H1 (cell line): ENCODE measurements around the gene NEURL1. TPM values are rescaled to one million over a fixed set of nuclear protein-coding genes. Genes with fewer than 3 reads are reported as not detected.

Experiments used
- CTCF ChIA-PET: fragments of 300-600 bp; sonication (Branson Sonifier 250); formaldehyde crosslinking; loops from one replicate; lab custom pipeline; 2021; ENCODE audit not compliant: partially characterized antibody; lab: Charles Lee
- POLR2A ChIA-PET: fragments of 300-600 bp; sonication (Branson Sonifier 250); formaldehyde crosslinking; loops from one replicate; lab custom pipeline; 2021; ENCODE audit warnings: inconsistent platforms; ENCODE audit not compliant: partially characterized antibody; lab: Charles Lee
- DNase-seq, 2 experiments: peaks; one replicate each; pipeline versions ENCODE4 v3.0.0 to v3.0.0-alpha.2; 2010 to 2022; ENCODE audit warnings: low spot score in 2 of 2, low read depth in 1 of 2, mixed read lengths in 1 of 2
- FAIRE-seq: peaks from 2 replicates; lab custom pipeline; 2011; peaks lifted over from hg19 to GRCh38; lab: Jason Lieb, UNC
- H2AFZ ChIP-seq: 2 replicates; pipeline ENCODE4 v1.8.1; 2012; ENCODE audit warnings: low read length, inconsistent platforms
- H2AK5ac ChIP-seq: 2 replicates; pipeline ENCODE4 v1.6.1; 2013; ENCODE audit warnings: low read depth, low read length
- H2BK120ac ChIP-seq: replicated peaks from 2 replicates; pipeline ENCODE3; 2013; ENCODE audit warnings: low read depth, low read length, inconsistent platforms
- H2BK12ac ChIP-seq: 2 replicates; pipeline ENCODE4 v1.6.1; 2013; ENCODE audit warnings: low read depth, low read length
- H2BK15ac ChIP-seq: 2 replicates; pipeline ENCODE4 v1.6.1; 2013; ENCODE audit warnings: low read length
- H2BK20ac ChIP-seq: 2 replicates; pipeline ENCODE4 v1.6.1; 2013; ENCODE audit warnings: low read length
- H2BK5ac ChIP-seq: 2 replicates; pipeline ENCODE4 v1.6.1; 2013; ENCODE audit warnings: low read depth, low read length
- H3K14ac ChIP-seq: 2 replicates; pipeline ENCODE4 v1.6.1; 2013; ENCODE audit warnings: inconsistent platforms; ENCODE audit not compliant: insufficient read length
- H3K18ac ChIP-seq: 2 replicates; pipeline ENCODE4 v1.6.1; 2013; ENCODE audit warnings: low read length; ENCODE audit errors: extremely low read depth
- H3K23ac ChIP-seq: 2 replicates; pipeline ENCODE4 v1.6.1; 2013; ENCODE audit warnings: inconsistent platforms; ENCODE audit not compliant: insufficient read length
- H3K23me2 ChIP-seq: 2 replicates; pipeline ENCODE4 v1.6.1; 2013; ENCODE audit warnings: low read depth, low read length
- H3K27ac ChIP-seq: 2 replicates; pipeline ENCODE4 v1.6.1; 2011; ENCODE audit warnings: low read depth, low read length, inconsistent platforms
- H3K27me3 ChIP-seq, 4 experiments: replicated peaks in 1 of 4; 1 replicate in 1 of 4; 2 replicates in 3 of 4; pipeline versions ENCODE4 v1.6.1 to v1.8.1; 2011 to 2013; ENCODE audit warnings: low read length in 3 of 4, mild to moderate bottlenecking in 3 of 4, inconsistent platforms in 2 of 4, mixed read lengths in 2 of 4, moderate library complexity in 1 of 4; ENCODE audit not compliant: control insufficient read depth in 3 of 4, insufficient read depth in 3 of 4; ENCODE audit errors: extremely low read depth in 1 of 4
- H3K36me3 ChIP-seq, 4 experiments: 2 replicates each; pipeline versions ENCODE4 v1.6.1 to v1.8.1; 2011 to 2013; ENCODE audit warnings: mild to moderate bottlenecking in 4 of 4, low read length in 3 of 4, moderate library complexity in 2 of 4, control low read depth in 1 of 4, inconsistent platforms in 1 of 4; ENCODE audit not compliant: insufficient read depth in 4 of 4, control insufficient read depth in 2 of 4
- H3K4ac ChIP-seq: replicated peaks from 2 replicates; pipeline ENCODE3; 2013; ENCODE audit warnings: low read length, low read depth, mixed read lengths, inconsistent platforms; ENCODE audit not compliant: insufficient read length
- H3K4me1 ChIP-seq, 4 experiments: replicated peaks in 1 of 4; 1 replicate in 1 of 4; 2 replicates in 3 of 4; pipeline versions ENCODE4 v1.6.1 to v1.8.1; 2011 to 2013; ENCODE audit warnings: low read length in 3 of 4, inconsistent platforms in 2 of 4, mixed read lengths in 1 of 4; ENCODE audit not compliant: insufficient read depth in 4 of 4, control insufficient read depth in 3 of 4
- H3K4me2 ChIP-seq, 2 experiments: 2 replicates each; pipeline versions ENCODE4 v1.6.1 to v1.8.1; 2011 to 2013; ENCODE audit warnings: low read depth in 2 of 2, low read length in 2 of 2, control low read depth in 1 of 2, inconsistent platforms in 1 of 2, mild to moderate bottlenecking in 1 of 2; ENCODE audit not compliant: insufficient read depth in 1 of 2
- H3K4me3 ChIP-seq, 4 experiments: fragments of 200-600, 300-600 bp in 1 of 4; sonication (generic), shearing (Covaris generic), sonication (Bioruptor Twin) in 1 of 4; 2 replicates each; pipeline versions ENCODE4 v1.5.1 to v1.8.1; 2011 to 2016; ENCODE audit warnings: low read length in 4 of 4, low read depth in 3 of 4, control low read depth in 2 of 4, inconsistent platforms in 2 of 4, mild to moderate bottlenecking in 2 of 4, mixed read lengths in 1 of 4, moderate library complexity in 1 of 4; ENCODE audit not compliant: insufficient read depth in 2 of 4; ENCODE audit errors: extremely low read depth in 1 of 4
- H3K56ac ChIP-seq: replicated peaks from 2 replicates; pipeline ENCODE3; 2013; ENCODE audit warnings: low read depth, mild to moderate bottlenecking, mixed read lengths, low read length, inconsistent platforms; ENCODE audit not compliant: insufficient read length
- H3K79me1 ChIP-seq: 2 replicates; pipeline ENCODE4 v1.6.1; 2013; ENCODE audit warnings: low read depth, low read length, control low read depth
- H3K79me2 ChIP-seq, 2 experiments: 2 replicates each; pipeline versions ENCODE4 v1.6.1 to v1.8.1; 2012 to 2013; ENCODE audit warnings: low read length in 2 of 2, mild to moderate bottlenecking in 2 of 2, inconsistent platforms in 1 of 2; ENCODE audit not compliant: insufficient read depth in 2 of 2, control insufficient read depth in 1 of 2
- H3K9ac ChIP-seq, 4 experiments: replicated peaks in 1 of 4; 1 replicate in 1 of 4; 2 replicates in 3 of 4; pipeline versions ENCODE4 v1.6.1 to v1.8.1; 2011 to 2013; ENCODE audit warnings: low read depth in 3 of 4, low read length in 3 of 4, control low read depth in 2 of 4, mild to moderate bottlenecking in 2 of 4, moderate library complexity in 2 of 4, inconsistent platforms in 1 of 4; ENCODE audit errors: extremely low read depth in 1 of 4
- H3K9me3 ChIP-seq, 2 experiments: 2 replicates each; pipeline versions ENCODE4 v1.6.1 to v1.8.1; 2012 to 2013; ENCODE audit warnings: mild to moderate bottlenecking in 2 of 2, moderate library complexity in 2 of 2, control low read depth in 1 of 2, inconsistent platforms in 1 of 2, low read depth in 1 of 2, low read length in 1 of 2, mixed read lengths in 1 of 2; ENCODE audit not compliant: insufficient read depth in 2 of 2
- H4K20me1 ChIP-seq, 2 experiments: replicated peaks in 1 of 2; 2 replicates each; pipeline versions ENCODE3 to v1.8.1; 2011 to 2013; ENCODE audit warnings: inconsistent platforms in 2 of 2, low read length in 2 of 2, mild to moderate bottlenecking in 1 of 2; ENCODE audit not compliant: insufficient read depth in 2 of 2, control insufficient read depth in 1 of 2
- H4K5ac ChIP-seq: 2 replicates; pipeline ENCODE4 v1.6.1; 2013; ENCODE audit warnings: low read length, low read depth, mixed read lengths, inconsistent platforms; ENCODE audit not compliant: insufficient read length
- H4K8ac ChIP-seq: 2 replicates; pipeline ENCODE4 v1.8.0; 2013; ENCODE audit warnings: mild to moderate bottlenecking, moderate library complexity, low read length, inconsistent platforms; ENCODE audit not compliant: insufficient read depth; ENCODE audit errors: extremely low read depth
- H4K91ac ChIP-seq: replicated peaks from 2 replicates; pipeline ENCODE3; 2013; ENCODE audit warnings: low read length, mixed read lengths, inconsistent platforms; ENCODE audit not compliant: insufficient read length
- BCL11A ChIP-seq, 2 experiments: IDR thresholded peaks; one replicate each; pipeline ENCODE4 v1.6.1; 2011; ENCODE audit warnings: low read depth in 2 of 2, low read length in 2 of 2, mild to moderate bottlenecking in 2 of 2
- HDAC6 ChIP-seq: IDR thresholded peaks from one replicate; pipeline ENCODE4 v1.7.1; 2012; ENCODE audit warnings: low read depth, mild to moderate bottlenecking, inconsistent platforms, low read length, moderate library complexity
- MAFK ChIP-seq: IDR thresholded peaks from 2 replicates; pipeline ENCODE4 v1.6.1; 2012; ENCODE audit warnings: low read depth, mild to moderate bottlenecking, improper control_type of control experiment, low read length
- NANOG ChIP-seq: IDR thresholded peaks from 2 replicates; pipeline ENCODE4 v1.6.1; 2011; ENCODE audit warnings: low read length, low read depth, mild to moderate bottlenecking, inconsistent platforms; ENCODE audit not compliant: insufficient read depth, poor library complexity, severe bottlenecking
- RAD21 ChIP-seq, 2 experiments: IDR thresholded peaks in 1 of 2; conservative IDR thresholded peaks in 1 of 2; 2 replicates each; pipeline ENCODE4 v1.6.1; 2011; ENCODE audit warnings: low read depth in 2 of 2, low read length in 2 of 2, improper control_type of control experiment in 1 of 2, inconsistent platforms in 1 of 2, mild to moderate bottlenecking in 1 of 2, moderate library complexity in 1 of 2
- RFX5 ChIP-seq: IDR thresholded peaks from 2 replicates; pipeline ENCODE4 v1.6.1; 2011; ENCODE audit warnings: low read depth, low read length, improper control_type of control experiment, borderline replicate concordance
- RNF2 ChIP-seq: fragments of 200-900, 300-1000 bp; sonication (generic); IDR thresholded peaks from 2 replicates; pipeline ENCODE4 v1.7.1; 2016; ENCODE audit warnings: borderline replicate concordance, low read depth, mild to moderate bottlenecking, antibody characterized with exemption, low read length; ENCODE audit not compliant: poor library complexity, severe bottlenecking; ENCODE audit errors: missing control alignments
- SIN3A ChIP-seq, 2 experiments: IDR thresholded peaks in 1 of 2; conservative IDR thresholded peaks in 1 of 2; 2 replicates each; pipeline ENCODE4 v1.6.1; 2011 to 2012; ENCODE audit warnings: low read length in 2 of 2, improper control_type of control experiment in 1 of 2, low read depth in 1 of 2, mild to moderate bottlenecking in 1 of 2
- SIX5 ChIP-seq: IDR thresholded peaks from 2 replicates; pipeline ENCODE4 v1.6.1; 2011; ENCODE audit warnings: mild to moderate bottlenecking, low read depth, low read length
- WGBS, 2 experiments: shearing (Covaris generic) in 1 of 2; methylation state at CpG; one replicate each; pipeline versions ENCODE4 v1.1.6 to v1.1.7; 2013 to 2015; ENCODE audit warnings: low lambda C conversion rate in 2 of 2, mixed read lengths in 2 of 2, inconsistent platforms in 1 of 2, low coverage in 1 of 2, missing lambda C conversion rate in 1 of 2; ENCODE audit not compliant: insufficient replicate concordance in 2 of 2, insufficient coverage in 1 of 2, insufficient read length in 1 of 2; ENCODE audit errors: extremely low coverage in 1 of 2, missing lambda C conversion rate in 1 of 2; 5-methylcytosine and 5-hydroxymethylcytosine counted together
- polyA plus RNA-seq, 7 experiments: library from polyadenylated mRNA; depleted of rRNA in 3 of 7; stranded (reverse) in 5 of 7; unstranded in 2 of 7; fragments of >200 nt in 5 of 7; fragments of 200-250 nt in 2 of 7; gene quantifications; 1 replicate in 5 of 7; 2 replicates in 1 of 7; 4 replicates in 1 of 7; pipeline versions ENCODE4 v1.2.1 to v1.2.3, GENCODE V29; 2011 to 2013; ENCODE audit warnings: missing spikeins in 2 of 7, mixed read lengths in 2 of 7
- total RNA-seq: library from RNA; stranded (reverse); fragmentation: NEBNext Ultra II Directional; extraction: Animal tissue kit (Norgen Biotek cat#: 25700); gene quantifications from 2 replicates; pipeline ENCODE4 v1.2.1, GENCODE V29; 2021
- TF ChIP-seq, protein P1 (sequence below): IDR thresholded peaks from 2 replicates; pipeline ENCODE4 v1.6.1; 2012; ENCODE audit warnings: inconsistent platforms
- TF ChIP-seq, protein P2 (sequence below): IDR thresholded peaks from 2 replicates; pipeline ENCODE4 v1.6.1; 2011; ENCODE audit warnings: low read length, improper control_type of control experiment

Gene NEURL1
- total and polyA plus RNA-seq, 2 of the 8 experiments (the other 6 are each of a cell fraction or from before 2014, with no cell fraction given): 0.54 to 0.58 TPM

DNA sequence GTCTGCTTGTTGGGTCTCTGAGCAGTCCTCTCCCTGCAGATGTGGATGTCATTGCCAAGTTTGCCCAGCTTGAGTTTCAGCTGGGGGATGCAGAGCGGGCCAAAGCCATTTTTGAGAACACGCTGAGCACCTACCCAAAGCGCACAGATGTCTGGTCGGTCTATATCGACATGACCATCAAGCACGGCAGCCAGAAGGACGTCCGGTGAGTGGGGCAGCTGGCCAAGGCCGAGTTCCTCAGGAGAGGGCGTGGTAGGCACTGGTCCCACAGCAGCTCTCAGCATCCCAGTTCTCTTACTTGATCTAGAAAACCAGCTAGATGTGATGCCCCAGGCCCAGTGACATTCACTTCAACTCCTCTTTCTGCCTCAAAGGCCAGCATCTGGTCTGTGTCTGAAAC lies 49.0 kb upstream of the NEURL1 start:
- Histone ChIP-seq H2AK5ac (no peak overlapping the region), H2BK5ac (no peak overlapping the region), H3K4me1 (no peaks in the 10 kb centered on the region), H4K91ac (no peak overlapping the region), H3K18ac (no peak overlapping the region), H2BK20ac (no peak overlapping the region), H3K4ac (no peak overlapping the region), H3K79me2 (no peaks in the 10 kb centered on the region), H3K9ac (no peak overlapping the region), H2BK15ac (no peak overlapping the region), H3K27ac (no peak overlapping the region), H3K36me3 (peaks cover 33 to 76% (median 67%) of the 10 kb centered on the region in 4 experiments), H4K20me1 (peaks cover 3 to 11% of the 10 kb centered on the region in 2 experiments), H3K14ac (no peak overlapping the region), H2BK12ac (no peak overlapping the region), H2AFZ (no peak overlapping the region), H3K27me3 (no peaks in the 10 kb centered on the region), H3K79me1 (no peaks in the 10 kb centered on the region; the same call in 1 of the 2 replicates), H3K23me2 (no peaks in the 10 kb centered on the region), H4K8ac (no peak overlapping the region), H3K23ac (no peak overlapping the region), H3K56ac (no peak overlapping the region), H3K4me3 (no peak overlapping the region), H4K5ac (no peak overlapping the region), H2BK120ac (no peak overlapping the region), H3K4me2 (no peak overlapping the region), H3K9me3 (no peaks in the 10 kb centered on the region)
- FAIRE-seq: no peak
- ChIA-PET POLR2A (interaction anchor here (1.3 kb wide), 1 partner anchor 8 kb away, joined by 3 read pairs; no protein-coding TSS in a partner anchor), CTCF (interaction anchor here (0.9 to 4.3 kb wide), 7 partner anchors 10 to 120 kb away, joined by 3 to 21 read pairs (median 3); partner anchors contain the start of gene CALHM3)
- 93% methylated on average over 10 of the region's 10 CpGs; no CpG with 5 or more reads in 1 of the 2 experiments for WGBS, 2 experiments
- DNase-seq: no peak
- no peak for TF ChIP-seq RAD21 (IDR thresholded peaks at IDR 0.05 in 1 of 2, conservative IDR thresholded peaks at IDR 0.05 in 1 of 2; ENCODE audit: low read depth in 2 of 2, low read length in 2 of 2)
- TF ChIP-seq SIX5: no peak
- TF ChIP-seq, protein P1, sequence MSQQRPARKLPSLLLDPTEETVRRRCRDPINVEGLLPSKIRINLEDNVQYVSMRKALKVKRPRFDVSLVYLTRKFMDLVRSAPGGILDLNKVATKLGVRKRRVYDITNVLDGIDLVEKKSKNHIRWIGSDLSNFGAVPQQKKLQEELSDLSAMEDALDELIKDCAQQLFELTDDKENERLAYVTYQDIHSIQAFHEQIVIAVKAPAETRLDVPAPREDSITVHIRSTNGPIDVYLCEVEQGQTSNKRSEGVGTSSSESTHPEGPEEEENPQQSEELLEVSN: no peak
- no peak for TF ChIP-seq MAFK
- TF ChIP-seq RFX5: no peak
- TF ChIP-seq SIN3A (conservative IDR thresholded peaks at IDR 0.05 in 1 of 2, IDR thresholded peaks at IDR 0.05 in 1 of 2; ENCODE audit: low read depth in 1 of 2, low read length in 2 of 2): no peak
- no peak for TF ChIP-seq NANOG
- TF ChIP-seq BCL11A (IDR thresholded peaks at IDR 0.05; ENCODE audit: low read depth in 2 of 2, low read length in 2 of 2): no peak
- no peak for TF ChIP-seq HDAC6
- TF ChIP-seq RNF2: no peak
- TF ChIP-seq, protein P2, sequence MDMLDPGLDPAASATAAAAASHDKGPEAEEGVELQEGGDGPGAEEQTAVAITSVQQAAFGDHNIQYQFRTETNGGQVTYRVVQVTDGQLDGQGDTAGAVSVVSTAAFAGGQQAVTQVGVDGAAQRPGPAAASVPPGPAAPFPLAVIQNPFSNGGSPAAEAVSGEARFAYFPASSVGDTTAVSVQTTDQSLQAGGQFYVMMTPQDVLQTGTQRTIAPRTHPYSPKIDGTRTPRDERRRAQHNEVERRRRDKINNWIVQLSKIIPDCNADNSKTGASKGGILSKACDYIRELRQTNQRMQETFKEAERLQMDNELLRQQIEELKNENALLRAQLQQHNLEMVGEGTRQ: no peak
